GM18870 (cell line): Measurements from ENCODE around the gene KICS2.

Source experiments
- ATAC-seq: cut with Tn5 transposase; IDR thresholded peaks from one replicate; pipeline ENCODE4 v1.9.1; 2021; ENCODE audit warnings: moderate library complexity; ENCODE audit not compliant: unreplicated experiment

KICS2 gene

DNA sequence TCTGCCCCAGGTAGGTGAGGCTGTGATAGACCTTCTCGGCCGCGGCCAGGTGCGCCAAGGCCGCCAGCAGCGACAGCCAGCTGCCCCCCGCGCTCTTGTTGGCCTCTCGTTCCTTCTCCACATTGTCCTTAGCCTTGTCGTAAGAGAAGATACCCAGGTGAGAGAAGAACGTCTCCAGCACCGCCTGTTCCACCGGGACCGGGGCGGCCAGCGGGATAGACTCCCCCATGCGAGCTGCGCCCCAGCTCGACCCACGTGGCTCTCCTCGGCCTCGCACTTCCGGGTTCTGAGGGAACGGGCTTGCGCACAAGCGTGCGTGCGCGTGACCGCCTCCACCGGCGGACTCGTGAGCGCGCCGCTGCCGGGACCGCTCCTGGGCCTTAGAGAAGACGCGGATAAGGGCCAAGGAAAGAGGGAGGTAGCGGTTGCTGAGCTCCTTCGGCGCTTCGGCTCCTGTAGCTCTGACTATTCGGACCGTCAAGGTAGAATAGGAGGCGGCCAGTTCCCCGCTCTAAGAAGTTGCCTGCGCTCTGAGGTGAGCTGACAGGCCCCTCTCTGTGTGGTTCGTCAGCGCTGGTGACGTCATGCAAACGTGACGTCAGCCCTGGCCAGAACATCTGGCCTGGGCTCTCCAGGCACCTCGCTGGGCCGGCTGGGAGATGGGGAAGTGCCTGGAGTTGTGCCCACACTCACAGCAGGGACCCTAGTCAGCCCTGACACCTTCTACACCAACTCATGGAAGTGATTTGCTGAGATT lies at the start of gene KICS2:
KICS2 (minus strand) TSS at position 288 of the 757 bp plus-strand sequence; CDS start at position 229, 59 bp downstream.
- peak; percentile 92 for ATAC-seq

DNA sequence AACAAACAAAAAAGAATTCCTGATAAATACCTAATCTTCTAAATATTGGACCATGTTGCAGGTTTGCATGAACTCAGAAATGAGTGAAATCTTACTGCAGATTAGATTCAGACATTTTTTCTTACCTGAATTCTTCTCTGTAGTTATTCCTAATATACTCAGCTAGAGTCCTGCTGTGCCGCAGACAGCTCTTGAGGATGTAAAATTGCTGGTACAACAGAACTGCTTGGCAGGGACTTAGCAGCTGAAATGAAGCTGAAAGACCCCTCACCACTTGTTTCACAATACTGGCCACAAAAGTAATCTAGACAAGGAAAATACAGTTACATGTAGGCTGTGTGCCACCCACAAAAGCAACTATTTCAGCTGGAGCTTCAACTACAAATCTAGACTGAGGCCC lies 48.3 kb upstream of the KICS2 start:
- ATAC-seq, result no peak

DNA sequence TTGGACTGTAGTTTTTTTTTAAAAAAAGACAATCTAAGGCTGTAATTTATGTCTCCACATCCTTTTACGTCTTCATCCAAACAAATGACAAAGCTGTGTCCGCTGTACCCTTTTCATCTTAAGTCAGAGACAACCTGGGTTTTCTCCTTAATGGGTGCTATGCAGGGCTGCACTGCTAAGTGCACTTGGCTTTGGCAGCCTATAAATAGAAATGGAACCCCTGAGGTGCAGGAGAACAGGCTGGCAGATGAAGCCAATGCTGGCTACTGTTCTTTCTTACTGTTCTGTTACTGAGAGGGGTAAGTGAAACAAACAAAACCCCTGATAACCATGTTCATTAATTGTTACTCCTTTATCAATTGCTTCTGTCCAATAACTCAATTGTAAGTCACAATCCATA lies 47.1 kb upstream of the KICS2 start:
- ATAC-seq, result no peak

DNA sequence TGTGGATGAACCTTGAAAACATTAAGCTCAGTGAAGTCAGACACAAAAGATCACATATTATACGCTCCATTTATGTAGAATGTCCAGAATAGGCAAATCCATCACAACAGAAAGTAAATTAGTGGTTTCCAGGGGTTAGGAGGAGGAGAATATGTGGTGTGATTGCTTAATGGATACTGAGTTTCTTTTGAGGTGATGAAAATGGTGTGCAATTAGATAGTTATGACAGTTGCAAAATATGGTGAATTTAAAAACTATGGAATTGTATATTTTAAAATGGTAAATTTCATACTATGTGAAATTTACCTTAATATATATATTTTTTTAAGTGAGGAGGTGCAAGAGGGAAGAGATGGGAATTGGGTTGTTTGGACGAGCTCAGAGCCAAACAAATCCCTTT lies 46.3 kb upstream of the KICS2 start:
- ATAC-seq, result no peak

DNA sequence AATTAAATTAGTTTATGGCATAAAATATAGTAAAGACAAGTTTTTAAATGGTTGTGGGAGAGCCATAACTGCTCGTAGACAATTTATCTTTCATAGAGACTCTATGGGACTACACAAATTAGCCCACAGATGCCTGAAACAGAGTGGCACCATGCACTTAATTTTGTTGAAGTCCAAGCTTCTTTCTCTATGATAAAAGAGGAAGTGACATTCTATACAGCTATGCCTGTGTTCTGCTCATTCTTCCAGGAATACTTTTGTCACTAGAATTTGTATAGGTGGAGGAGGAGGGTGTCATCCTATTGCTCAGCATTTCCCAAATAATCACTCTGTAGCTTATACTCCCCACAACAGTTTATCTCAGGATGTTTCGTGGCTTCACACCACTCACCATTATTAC lies 43.7 kb upstream of the KICS2 start:
- ATAC-seq, result no peak

DNA sequence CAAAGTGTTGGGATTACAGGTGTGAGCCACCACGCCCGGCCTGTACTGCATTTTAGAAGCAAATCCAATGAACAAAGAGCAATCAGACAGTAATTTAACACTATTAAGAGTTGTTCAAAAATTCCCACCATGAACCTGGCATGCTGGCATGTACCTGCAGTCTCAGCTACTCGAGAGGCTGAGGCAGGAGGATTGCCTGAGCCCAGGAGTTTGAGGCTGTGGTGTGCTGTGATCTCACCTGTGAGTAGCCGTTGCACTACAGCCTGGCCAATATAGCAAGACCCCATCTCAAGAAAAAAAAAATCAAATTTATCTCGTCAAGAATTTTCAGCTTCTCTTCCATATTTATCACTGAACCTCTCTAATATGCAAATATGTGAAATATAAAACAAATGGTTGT lies 39.7 kb upstream of the KICS2 start:
- ATAC-seq, result no peak

DNA sequence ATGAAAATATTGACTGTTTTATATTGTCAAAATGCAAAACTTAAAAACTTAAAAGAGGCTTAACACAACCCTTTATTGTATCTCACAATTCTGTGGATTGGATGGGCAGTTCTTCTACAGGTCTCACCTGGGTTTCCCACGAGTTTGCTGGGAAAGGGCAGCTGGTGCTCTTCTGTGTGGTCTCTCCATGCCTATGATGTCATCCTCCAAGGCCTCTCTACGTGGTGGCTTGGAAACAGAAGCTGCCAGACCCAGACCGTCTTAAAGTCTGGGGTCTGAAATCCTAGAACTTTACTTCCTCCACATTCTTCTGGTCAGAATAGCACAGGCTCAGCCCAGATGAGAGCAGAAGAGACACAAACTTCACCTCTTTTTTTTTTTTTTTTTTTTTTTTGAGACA lies 36.5 kb upstream of the KICS2 start:
- no peak for ATAC-seq

DNA sequence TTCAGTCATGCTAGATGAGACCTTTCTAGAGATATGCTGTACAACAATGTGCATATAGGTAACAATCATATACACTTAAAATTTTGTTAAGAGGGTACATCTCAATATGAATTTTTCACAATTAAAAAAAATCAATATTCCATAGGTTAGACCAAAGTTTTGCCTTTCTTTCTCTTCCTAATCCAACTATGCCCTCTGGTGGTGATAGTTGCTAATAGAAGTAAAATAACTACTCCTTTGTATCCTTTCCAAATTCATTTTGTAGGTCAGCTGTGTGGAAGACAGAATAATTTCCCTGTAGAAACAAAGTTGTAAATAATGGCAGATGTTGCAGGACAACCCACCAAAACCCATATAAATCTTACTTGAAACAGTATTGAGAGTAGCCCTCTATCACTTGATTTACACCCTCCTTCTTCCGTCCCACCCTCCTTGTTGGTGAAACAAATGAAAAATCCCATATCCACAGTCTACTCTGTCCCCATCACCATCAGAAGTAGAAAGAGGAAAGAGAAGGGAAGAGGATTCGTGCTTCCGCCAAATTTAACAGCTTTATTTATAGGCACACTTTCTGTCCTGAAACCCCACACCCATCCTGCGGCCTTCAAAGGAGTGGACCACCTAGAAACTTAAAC lies 34.2 kb upstream of the KICS2 start:
- no peak for ATAC-seq

DNA sequence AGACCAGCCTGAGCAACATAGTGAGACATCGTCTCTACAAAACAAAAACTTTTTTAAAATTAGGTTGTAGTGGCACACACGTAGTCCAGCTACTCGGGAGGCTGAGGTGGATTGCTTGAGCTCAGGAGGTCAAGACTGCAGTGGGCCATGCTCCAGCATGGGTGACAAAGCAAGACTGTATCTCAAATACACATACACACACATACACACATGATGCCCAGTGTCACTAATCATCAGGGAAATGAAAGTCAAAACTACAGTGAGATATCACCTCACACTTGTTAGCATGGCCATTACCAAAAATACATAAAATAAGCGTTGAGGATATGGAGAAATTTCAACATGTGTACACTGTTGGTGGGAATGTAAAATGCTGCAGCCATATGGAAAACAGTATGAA lies 33.2 kb upstream of the KICS2 start:
- no peak for ATAC-seq

DNA sequence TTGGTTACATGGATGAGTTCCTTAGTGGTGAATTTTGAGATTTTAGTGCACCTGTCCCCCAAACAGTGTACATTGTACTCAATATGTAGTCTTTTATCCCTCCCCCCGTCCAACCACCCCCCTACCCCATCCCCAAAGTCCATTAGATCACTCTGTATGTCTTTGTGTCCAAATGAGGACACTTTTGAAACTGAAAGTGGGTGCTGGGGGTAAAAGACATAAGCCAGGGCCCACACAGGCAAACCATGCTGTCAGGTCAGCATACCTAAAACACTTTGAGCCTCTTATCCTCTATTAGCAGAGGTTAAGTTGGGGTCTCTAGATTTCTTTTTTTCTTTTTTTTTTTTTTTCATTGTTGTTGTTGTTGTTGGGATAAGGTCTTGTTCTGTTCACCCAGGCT lies 31.3 kb upstream of the KICS2 start:
- no peak for ATAC-seq

DNA sequence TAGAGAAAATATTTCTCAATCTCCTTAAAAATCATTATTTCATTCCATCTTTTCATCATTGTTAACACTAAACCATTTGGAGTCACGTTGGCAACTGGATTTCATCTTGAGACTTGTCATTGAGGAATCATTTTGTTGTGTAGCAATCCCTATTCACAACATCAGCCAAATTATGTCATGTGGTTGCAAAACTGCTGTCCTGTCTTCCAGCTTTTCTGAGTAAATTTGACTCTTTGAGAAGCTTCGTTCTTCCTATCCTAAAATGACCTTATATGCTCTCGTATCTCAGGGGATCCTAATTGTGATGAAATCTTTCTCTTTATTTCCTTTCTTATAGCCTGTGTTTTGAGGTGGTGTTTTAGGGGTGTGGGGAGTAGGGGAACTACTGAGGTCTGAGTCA lies 30.6 kb upstream of the KICS2 start:
- ATAC-seq, result no peak

DNA sequence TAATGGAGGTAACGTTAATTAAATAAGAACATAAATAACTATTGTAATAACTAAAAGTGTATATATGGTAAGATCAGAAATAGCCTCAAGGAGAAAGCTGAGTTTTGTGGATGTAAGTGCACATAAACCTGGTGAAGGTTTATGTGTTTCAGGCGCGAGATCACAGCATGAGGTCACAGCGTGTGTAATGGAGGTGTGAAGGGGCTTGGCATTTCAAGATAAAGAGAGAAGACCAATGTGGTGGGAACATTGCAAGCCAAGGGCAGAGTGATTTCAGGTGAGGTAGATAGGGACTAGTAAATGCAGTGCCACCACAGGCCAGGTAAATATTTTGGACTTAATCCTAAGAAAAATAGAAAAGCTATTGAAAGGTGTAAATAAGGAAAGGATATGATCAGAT lies 21.7 kb upstream of the KICS2 start:
- ATAC-seq, result no peak

DNA sequence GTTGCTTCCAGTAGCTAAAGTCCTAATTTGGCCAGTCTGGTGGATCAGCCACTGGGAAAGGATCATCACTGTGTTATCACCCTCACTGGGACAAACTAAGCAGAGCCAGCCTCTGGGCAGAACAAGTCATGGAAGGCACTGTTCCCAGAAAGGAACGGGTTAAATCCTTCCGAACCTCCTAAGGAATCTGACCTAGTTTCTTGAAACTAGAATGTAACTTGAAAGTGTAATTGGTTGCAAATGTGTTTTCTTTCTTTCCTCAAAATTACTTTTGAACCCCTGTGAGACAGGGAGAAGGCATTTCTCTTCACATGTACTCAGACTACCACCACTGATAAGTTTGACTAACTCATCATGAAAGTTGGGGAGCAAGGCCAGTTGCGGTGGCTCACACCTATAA lies 18.7 kb upstream of the KICS2 start:
- ATAC-seq, result no peak

DNA sequence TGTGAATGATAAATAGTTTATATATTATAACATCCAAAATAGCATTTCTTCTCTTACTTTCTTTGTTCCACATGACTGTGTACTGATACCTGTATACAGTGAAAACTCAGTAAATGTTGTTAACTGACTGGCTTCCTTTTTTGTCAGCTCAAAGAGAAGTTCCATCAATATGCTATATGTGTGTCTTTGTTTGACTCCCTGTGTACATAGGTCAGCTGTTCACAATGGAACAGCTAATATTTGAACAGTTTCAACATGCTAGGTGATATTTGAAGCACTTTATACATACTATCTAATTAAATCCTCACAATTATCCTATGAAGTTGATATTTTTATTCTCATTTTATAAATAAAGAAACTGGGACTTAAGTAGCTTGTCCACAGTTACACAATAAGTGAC lies 15.3 kb upstream of the KICS2 start:
- ATAC-seq, result no peak

DNA sequence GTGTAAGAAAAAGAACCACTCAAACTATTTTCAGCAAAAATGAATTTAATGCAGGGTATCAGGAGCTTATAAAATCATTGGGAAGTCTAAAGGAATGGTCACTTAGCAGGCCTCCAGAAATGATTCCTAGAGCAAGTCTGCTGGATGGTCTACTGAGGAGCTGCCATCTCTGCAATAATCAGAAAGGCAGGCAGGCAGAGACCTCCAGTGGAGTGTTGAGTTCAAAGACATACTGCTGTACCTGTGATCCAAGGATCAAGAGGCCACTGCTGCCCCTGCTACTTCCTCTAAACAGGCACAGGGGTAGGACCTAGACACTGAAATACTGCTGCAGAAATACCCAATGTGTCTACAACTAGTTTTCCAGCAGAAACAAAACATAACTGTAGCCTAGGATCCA lies 14.5 kb upstream of the KICS2 start:
- ATAC-seq, result no peak

DNA sequence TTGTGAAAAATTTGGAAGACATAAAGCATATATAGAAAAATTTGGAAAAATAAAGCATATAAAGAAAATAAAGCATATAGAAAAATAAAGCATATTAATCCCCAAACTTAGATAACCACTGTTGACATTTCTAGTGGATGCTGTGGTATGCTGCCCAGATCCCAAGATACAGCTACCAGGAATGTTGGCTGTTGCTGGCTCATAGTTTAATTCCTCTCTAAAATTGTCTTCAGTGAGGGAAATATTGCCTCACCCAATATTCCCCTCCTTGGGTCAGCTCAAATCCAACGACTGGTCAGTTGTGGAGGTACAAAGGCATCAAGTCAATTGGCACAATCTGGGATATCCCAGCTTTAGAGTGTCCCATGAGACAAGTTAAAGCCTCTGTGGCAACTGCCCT lies 10.1 kb upstream of the KICS2 start:
- no peak for ATAC-seq

DNA sequence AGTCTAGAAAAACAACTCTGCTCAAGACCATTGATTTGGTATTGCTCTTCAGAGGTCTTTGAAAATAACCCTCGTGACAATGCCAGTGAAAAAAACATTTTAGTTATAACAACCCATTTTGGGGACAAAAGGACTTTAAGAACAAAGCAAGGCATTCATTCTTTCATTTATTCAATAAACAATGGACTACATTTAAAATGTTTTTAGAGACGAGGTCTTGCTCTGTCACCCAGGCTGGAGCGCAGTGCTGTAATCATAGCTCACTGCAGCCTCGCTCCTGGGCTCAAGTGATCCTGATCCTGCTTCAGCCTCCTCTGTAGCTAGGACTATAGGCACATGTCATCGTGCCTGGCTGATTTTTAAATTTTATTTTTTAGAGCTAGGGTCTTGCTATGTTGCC lies 7.7 kb upstream of the KICS2 start:
- ATAC-seq, result no peak

DNA sequence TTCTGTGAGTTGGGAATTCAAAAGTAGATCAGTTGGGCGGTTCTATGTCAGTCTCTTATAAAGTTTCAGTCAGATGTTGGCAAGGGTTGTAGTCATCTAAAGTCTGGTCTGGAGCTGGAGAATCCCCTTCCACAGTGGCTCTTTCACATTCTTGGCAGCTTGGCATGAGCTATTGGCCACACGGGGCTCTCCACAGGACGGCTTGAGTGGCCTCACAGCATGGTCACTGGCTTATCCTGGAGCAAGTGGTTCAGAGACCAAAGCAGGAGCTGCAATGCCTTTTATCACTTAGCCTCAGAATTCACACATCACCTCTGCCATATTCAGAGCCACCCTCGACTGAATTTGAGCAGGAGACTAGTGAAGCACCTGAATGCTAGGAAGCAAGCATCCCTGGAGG lies 7.1 kb upstream of the KICS2 start:
- no peak for ATAC-seq

DNA sequence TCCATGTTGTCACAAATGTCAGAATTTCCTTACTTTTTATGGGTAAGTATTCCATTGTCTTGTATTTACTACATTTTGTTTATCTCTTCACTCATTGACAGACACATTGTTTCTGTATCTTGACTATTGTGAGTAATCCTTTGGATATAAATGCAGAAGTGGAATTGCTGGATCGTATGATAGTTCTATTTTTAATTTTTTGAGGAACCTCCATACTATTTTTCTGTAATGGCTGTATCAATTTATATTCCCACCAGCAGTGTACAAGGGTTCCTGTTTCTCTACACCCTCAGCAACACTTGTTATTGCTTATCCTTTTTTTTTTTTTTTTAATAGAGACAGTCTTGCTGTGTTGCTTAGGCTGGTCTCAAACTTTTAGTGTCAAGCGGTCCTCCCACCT lies 3.5 kb upstream of the KICS2 start:
- no peak for ATAC-seq

DNA sequence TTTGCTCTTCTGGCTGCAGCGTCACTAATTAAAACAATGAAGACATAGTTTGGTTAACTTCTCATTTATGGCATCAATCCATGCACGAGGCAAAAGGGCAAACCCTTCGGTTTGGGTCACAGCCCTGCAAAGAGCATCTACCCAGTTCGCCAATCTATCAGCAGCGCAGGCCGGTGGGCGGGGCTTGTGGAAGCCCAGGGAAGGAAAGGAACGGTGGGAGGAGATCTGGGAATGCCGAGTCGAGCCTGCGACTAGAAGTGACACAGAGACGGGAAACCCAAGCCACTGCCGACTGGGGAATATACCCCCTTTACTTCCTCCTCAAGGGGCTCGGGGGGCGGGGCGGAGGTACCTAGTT lies 466 bp downstream of the KICS2 start:
- ATAC-seq, result peak; percentile 21

DNA sequence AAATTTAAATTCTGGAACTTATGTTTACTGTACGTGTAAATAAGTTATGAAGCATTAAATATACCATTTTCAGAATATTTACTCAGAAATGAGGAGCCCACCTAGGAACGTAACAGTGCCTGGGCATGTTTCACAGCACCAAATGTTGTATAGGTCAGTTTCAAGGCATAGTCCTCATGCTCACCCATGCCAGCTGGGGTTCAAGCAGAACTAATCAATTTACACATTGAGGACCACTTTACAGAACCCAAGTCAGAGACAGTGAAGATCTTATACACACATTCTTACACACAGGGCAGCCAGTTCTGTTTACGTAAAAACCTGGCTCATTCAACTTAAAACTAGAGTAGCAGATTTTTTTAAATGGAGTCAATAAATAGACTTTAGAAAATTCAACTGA lies 2.0 kb downstream of the KICS2 start:
- ATAC-seq, result no peak

DNA sequence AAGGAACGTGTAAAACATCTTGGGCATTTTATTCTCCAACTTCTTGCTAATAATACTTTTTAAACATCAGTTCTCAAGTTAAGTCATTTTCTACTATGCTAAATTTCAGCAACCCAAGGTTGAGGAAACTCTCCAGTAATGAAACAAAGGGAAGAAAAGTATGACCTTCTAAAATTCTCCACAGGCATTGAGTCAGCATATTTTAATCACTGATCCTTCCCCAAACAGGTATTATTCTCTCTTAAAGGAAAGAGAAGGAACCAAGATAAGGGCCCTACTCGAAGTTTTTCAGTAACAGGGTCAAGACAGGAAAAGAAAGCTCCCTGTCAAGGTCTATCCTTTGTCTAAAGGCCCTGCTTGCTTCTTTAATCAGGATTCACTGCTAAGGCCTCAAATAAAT lies 3.0 kb downstream of the KICS2 start:
- no peak for ATAC-seq

DNA sequence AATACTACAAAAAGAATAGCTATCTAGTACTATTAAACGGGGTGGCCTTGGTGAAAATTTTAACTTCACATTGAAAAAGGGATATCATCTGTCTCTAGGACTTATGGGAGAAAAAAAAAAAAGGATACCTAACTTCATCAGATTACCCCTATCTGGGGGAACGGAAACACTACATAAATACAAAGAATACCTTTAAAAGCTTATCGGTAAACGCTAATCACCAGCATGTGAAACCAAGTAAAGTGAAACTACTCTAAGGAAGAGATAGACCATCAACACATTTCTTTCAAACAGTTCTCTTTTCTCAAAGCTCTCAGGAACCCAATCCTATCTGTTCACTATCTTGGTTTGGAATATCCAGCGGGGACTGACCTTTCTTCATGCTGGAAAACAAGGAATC lies 3.5 kb downstream of the KICS2 start:
- ATAC-seq, result no peak
